Activated T-cell treated with anti-CD3 and anti-CD28 coated beads, Interleukin-2, amount 50 U/mL, for 24 hours (primary cell): ENCODE data around the gene TNFRSF9.
A peak's percentile ranks its signal among the peaks of the same experiment; 100 is the strongest.
"Not testable (repeated sequence)": the region's sequence is repeated elsewhere in the genome, so short reads cannot be mapped to it uniquely, and the experiment has no call there.

Experiments
- DNase-seq: peaks from one replicate; pipeline ENCODE4 v3.0.0-alpha.2; 2020
- H3K27ac Mint-ChIP-seq: 2 replicates; pipeline ENCODE4 v1.8.0; 2020; ENCODE audit warnings: mild to moderate bottlenecking, mixed read lengths
- H3K27me3 Mint-ChIP-seq: 2 replicates; pipeline ENCODE4 v1.8.0; 2020; ENCODE audit warnings: mixed read lengths
- H3K36me3 Mint-ChIP-seq: 2 replicates; pipeline ENCODE4 v1.8.0; 2020; ENCODE audit warnings: low read depth, mixed read lengths
- H3K4me1 Mint-ChIP-seq: 2 replicates; pipeline ENCODE4 v1.8.0; 2020; ENCODE audit warnings: low read depth, mixed read lengths
- H3K4me3 Mint-ChIP-seq: 2 replicates; pipeline ENCODE4 v1.8.0; 2020; ENCODE audit warnings: mild to moderate bottlenecking, moderate library complexity, mixed read lengths
- H3K9me3 Mint-ChIP-seq: 2 replicates; pipeline ENCODE4 v1.8.0; 2020; ENCODE audit warnings: mixed read lengths

The TNFRSF9 gene

DNA sequence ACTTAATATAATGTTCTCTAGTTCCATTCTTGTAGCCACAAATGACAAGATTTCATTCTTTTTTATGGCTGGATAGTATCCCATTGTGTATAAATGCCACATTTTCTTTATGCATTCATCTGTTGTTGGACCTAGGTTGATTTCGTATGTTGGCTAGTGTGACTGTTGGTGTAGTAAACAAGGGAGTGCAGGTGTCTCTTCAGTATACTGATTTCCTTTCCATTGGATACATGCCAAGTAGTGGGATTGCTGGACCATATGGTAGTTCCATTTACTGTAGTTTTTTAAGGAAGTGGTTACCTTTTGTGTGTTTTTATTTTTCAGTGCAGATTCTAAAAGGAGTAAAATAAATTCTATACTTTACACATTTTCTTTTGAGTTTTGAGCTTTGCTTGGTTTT lies 26.6 kb upstream of the TNFRSF9 start:
- peak overlapping the region; percentile 49 for H3K27ac Mint-ChIP-seq
- peaks cover 59% of the 10 kb centered on the region for H3K4me1 Mint-ChIP-seq
- H3K9me3 Mint-ChIP-seq = no peaks in the 10 kb centered on the region
- H3K4me3 Mint-ChIP-seq = peak overlapping the region; percentile 0
- H3K27me3 Mint-ChIP-seq = no peaks in the 10 kb centered on the region
- no peak for DNase-seq
- H3K36me3 Mint-ChIP-seq = peaks cover 93% of the 10 kb centered on the region

DNA sequence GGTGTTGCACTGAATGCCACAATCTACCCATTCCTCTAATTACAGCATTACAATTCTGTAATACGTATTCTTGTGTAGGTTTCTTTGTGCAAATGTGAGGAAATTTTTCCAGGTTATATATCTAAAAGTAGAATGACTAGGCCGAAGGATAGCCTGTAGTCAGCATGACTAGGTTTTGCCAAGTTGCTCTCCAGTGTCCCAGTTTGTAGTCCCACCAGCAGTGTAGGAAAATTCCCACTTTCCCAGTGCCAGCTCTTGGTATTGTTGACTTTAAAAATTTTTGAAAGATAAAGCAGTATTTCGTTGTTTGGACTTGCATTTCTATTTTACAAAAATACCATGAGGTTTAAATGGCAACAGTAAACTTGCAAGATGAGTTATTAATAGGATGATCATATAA lies 23.8 kb upstream of the TNFRSF9 start:
- Mint-ChIP-seq H3K9me3 (no peaks in the 10 kb centered on the region), H3K36me3 (peaks cover 86% of the 10 kb centered on the region), H3K27ac (peak overlapping the region; percentile 99), H3K27me3 (no peaks in the 10 kb centered on the region), H3K4me1 (peaks cover 67% of the 10 kb centered on the region), H3K4me3 (peak overlapping the region; percentile 99)
- DNase-seq = no peak

DNA sequence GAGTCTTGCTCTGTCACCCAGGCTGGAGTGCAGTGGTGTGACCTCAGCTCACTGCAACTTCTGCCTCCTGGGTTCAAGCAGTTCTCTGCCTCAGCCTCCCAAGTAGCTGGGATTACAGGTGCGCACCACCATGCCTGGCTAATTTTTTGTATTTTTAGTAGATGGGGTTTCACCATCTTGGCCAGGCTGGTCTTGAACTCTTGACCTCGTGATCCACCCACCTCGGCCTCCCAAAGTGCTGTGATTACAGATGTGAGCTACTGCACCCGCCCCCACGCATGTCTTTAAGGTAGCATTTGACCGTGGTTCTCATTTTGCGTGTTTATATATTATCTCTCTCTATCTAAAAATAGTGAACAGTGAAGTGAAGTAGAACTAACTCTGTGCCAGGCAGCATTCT lies 23.2 kb upstream of the TNFRSF9 start:
- peak overlapping the region; percentile 99 for H3K27ac Mint-ChIP-seq
- DNase-seq, H3K9me3 Mint-ChIP-seq, H3K27me3 Mint-ChIP-seq: not testable (repeated sequence)
- H3K4me3 Mint-ChIP-seq = peak overlapping the region; percentile 99
- peaks cover 67% of the 10 kb centered on the region for H3K4me1 Mint-ChIP-seq
- H3K36me3 Mint-ChIP-seq = peaks cover 80% of the 10 kb centered on the region

DNA sequence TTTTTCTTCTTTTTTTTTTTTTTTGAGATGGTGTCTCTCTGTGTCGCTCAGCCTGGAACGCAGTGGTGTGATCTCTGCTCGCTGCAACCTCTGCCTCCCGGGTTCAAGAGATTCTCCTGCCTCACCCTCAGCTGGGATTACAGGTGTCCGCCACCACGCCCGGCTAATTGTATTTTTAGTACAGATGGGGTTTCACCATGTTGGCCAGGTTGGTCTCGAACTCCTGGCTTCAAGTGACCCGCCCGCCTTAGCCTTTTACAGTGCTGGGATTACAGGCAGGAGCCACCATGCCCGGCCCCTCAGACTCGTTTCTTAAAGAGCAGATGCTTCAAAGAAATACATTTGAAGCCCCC lies 22.7 kb upstream of the TNFRSF9 start:
- H3K27me3 Mint-ChIP-seq, DNase-seq, H3K9me3 Mint-ChIP-seq: not testable (repeated sequence)
- Mint-ChIP-seq H3K36me3 (peaks cover 75% of the 10 kb centered on the region), H3K4me1 (peaks cover 66% of the 10 kb centered on the region), H3K27ac (peak overlapping the region; percentile 99), H3K4me3 (peak overlapping the region; percentile 99)

DNA sequence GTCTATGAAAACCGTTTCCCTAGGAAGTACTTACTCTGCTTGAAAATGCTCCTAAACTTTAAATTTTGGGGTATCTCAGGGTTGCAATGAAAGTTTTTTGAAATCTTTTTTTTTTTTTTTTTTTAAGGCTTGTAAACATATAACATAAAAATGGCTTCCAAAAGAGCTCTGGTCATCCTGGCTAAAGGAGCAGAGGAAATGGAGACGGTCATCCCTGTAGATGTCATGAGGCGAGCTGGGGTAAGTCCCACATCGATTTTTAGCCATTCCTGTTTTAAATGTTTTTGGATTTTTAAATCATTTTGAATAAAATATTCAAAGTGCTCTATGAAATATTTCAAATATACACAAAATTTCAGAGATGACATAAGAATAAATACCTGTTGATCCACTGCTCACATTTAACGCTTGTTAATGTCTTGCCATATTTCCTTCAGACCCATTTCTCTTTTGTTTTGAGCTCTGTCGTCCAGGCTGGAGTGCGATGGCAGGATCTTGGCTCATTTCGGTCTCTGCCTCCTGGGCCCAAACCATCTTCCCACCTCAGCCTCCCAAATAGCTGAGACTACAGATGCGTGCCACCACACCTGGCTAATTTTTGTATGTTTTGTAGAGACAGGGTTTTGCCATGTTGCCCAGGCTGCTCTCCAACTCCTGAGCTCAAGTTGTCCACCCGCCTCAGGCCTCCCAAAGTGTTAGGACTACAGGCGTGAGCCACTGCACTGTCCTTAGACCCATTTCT lies 22.2 kb upstream of the TNFRSF9 start:
- no peaks in the 10 kb centered on the region for H3K27me3 Mint-ChIP-seq
- peak overlapping the region; percentile 99 for H3K27ac Mint-ChIP-seq
- H3K4me3 Mint-ChIP-seq = peak overlapping the region; percentile 99
- peaks cover 72% of the 10 kb centered on the region for H3K36me3 Mint-ChIP-seq
- H3K9me3 Mint-ChIP-seq = no peaks in the 10 kb centered on the region
- H3K4me1 Mint-ChIP-seq = peaks cover 66% of the 10 kb centered on the region
- DNase-seq = no peak

DNA sequence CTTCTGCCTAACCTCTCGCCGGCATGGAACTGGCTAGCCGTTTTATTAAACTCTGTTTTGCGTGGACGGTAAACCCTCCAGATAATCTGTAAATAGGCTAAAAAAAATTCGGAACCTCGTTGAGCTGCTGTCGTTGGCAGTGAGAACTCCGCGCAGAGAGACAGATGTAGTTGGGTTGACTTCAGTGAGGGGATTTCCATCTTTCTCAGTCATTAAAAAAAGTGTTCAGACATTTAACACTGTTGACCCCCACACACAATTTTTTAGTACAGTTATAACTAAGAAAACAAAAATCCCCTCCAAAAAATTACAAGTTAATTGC lies 21.3 kb upstream of the TNFRSF9 start:
- Mint-ChIP-seq H3K4me3 (peak overlapping the region; percentile 99), H3K4me1 (peaks cover 63% of the 10 kb centered on the region), H3K27ac (peak overlapping the region; percentile 99), H3K9me3 (no peaks in the 10 kb centered on the region), H3K36me3 (peaks cover 64% of the 10 kb centered on the region), H3K27me3 (no peaks in the 10 kb centered on the region)
- DNase-seq = no peak

DNA sequence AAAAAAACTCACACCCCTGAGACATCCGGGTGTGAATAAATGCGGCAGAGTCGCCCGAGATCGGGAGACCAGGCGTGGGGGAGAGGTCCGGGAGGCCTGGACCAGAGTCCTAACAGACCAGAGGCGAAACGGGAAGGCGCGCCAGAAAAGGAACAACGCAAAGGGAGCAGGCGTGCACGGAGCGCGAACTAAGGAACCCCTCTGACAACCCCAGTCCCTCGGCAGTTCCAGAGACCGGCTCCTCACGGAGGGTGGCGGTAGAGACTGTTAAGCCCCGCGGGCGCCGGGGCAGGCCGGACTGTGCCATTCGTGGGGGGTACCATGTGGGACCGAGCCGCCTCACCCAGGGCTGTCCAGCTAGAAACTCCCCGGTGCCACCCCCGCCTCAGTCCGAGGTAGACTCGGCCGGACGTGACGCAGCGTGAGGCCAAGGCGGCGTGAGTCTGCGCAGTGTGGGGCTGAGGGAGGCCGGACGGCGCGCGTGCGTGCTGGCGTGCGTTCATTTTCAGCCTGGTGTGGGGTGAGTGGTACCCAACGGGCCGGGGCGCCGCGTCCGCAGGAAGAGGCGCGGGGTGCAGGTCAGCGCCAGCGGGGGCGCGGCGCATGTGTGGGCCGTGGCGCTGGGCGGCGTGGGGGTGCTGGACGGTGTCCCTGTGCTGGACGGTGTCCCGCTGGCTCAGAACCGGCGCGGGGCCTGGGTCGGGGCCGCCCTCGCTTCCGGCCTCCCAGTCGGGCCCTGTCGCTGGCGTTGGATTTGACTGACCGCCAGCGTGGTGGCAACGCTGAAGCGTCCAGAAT lies 20.8 kb upstream of the TNFRSF9 start, which contains the start of gene PARK7:
Gene PARK7 (plus strand): TSS at position 496 of the 798 bp plus-strand sequence. CDS start 1,075 bp downstream, outside the sequence.
- Mint-ChIP-seq H3K4me1 (peaks cover 62% of the 10 kb centered on the region), H3K27ac (peak within 1 kb of the TSS; percentile 99), H3K27me3 (no peaks in the 10 kb centered on the region), H3K4me3 (peak within 1 kb of the TSS; percentile 99), H3K9me3 (no peaks in the 10 kb centered on the region), H3K36me3 (peaks cover 58% of the 10 kb centered on the region)
- peak; percentile 100 for DNase-seq

DNA sequence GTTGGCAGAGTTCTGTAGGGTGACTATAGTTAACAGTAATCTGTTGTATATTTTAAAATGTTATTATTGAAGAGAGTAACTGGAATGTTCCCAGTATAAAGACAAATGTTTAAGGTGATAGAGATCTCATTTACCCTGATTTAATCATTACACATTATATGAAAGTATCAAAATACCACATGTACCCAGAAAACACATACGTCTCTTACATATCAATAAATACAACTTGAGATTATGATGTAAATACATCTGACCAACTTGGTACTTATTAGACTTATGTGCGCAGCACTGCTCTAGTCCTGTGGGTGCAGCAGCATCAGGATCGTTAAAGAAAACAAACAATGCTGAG lies 20.2 kb upstream of the TNFRSF9 start:
- Mint-ChIP-seq H3K36me3 (peaks cover 53% of the 10 kb centered on the region), H3K4me1 (peaks cover 63% of the 10 kb centered on the region), H3K27ac (peak overlapping the region; percentile 99), H3K4me3 (peak overlapping the region; percentile 99), H3K27me3 (no peaks in the 10 kb centered on the region), H3K9me3 (no peaks in the 10 kb centered on the region)
- DNase-seq = no peak

DNA sequence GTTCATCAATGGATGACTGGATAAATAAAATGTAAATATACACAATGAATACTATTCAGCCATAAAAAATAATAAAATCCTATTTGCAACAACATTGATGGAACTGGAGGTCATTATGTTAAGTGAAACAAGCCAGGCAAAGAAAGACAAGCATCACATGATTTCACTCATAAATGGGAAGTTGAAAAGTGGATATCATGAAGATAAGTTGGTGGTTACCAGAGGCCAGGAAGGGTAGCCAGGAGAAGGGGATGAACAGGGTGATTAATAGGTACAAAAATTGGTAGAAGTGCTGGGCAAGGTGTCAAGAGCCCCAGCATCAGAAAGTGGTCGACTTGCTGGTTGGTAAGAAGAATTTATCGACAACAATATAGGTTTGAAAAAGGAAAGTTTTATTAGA lies 19.5 kb upstream of the TNFRSF9 start:
- DNase-seq = no peak
- Mint-ChIP-seq H3K4me1 (peaks cover 63% of the 10 kb centered on the region), H3K4me3 (peak overlapping the region; percentile 99), H3K36me3 (peaks cover 46% of the 10 kb centered on the region), H3K9me3 (no peaks in the 10 kb centered on the region), H3K27ac (peak overlapping the region; percentile 99), H3K27me3 (no peaks in the 10 kb centered on the region)

DNA sequence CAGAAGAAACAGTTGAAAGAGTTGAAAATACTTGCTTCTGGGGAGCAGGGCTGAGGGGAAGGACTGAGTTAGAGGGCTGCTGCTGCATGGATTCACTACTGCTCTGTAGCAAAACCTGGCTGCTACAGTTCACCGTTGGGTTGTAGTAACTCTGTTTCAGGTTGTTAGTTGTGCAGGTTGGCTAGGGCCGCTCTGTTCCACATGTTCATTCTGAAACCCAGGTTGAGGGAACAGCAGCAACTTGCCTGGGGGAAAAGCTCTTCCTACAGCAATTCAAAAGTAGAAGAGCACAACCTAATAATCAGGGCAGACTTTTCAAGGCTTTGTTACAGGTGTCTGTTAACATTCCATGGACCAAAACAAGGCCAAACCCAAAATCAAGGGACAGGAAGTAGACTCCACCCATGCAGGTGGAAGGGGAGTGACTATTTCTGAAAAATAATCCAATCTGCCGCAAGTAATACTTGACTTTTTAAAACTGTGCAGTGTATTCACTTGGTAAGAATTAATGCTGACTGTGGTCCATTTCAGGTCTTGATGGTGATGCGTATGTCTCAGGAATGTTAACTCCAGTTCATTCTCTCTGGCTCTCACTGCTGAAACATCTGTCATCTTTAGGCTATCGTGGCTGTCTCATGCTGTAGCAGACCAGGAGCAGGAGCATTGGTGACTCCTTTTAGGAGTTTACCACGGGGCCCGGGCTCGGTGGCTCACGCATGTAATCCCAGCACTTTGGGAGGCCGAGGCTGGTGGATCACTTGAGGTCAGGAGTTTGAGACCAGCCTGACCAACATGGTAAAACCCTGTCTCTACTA lies 15.8 kb upstream of the TNFRSF9 start:
- H3K27ac Mint-ChIP-seq = peak overlapping the region; percentile 77
- H3K36me3 Mint-ChIP-seq = peaks cover 18% of the 10 kb centered on the region
- no peaks in the 10 kb centered on the region for H3K9me3 Mint-ChIP-seq
- no peak for DNase-seq
- H3K27me3 Mint-ChIP-seq = no peaks in the 10 kb centered on the region
- H3K4me1 Mint-ChIP-seq = peaks cover 53% of the 10 kb centered on the region
- peak overlapping the region; percentile 28 for H3K4me3 Mint-ChIP-seq

DNA sequence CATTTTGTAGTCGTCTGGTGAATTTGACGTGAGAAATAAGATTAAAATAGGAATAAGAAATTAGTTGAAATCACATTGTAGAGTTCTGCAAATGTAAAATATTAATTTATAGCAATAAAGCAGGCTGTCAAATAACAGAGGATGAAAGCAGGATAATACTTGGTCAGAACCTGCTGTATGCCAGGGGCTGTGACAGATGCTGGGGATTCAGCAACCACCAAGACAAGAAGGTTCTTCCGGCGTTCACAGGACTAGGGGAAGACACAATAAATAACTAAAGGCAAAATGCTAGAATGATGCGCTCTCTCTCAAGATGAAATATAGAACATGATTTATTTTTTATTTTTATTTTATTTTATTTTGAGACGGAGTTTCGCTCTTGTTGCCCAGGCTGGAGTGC lies 14.0 kb upstream of the TNFRSF9 start:
- Mint-ChIP-seq H3K4me3 (peak overlapping the region; percentile 87), H3K36me3 (peaks cover 8% of the 10 kb centered on the region), H3K4me1 (peaks cover 56% of the 10 kb centered on the region), H3K27ac (peak overlapping the region; percentile 98), H3K27me3 (no peaks in the 10 kb centered on the region), H3K9me3 (no peaks in the 10 kb centered on the region)
- DNase-seq = no peak

DNA sequence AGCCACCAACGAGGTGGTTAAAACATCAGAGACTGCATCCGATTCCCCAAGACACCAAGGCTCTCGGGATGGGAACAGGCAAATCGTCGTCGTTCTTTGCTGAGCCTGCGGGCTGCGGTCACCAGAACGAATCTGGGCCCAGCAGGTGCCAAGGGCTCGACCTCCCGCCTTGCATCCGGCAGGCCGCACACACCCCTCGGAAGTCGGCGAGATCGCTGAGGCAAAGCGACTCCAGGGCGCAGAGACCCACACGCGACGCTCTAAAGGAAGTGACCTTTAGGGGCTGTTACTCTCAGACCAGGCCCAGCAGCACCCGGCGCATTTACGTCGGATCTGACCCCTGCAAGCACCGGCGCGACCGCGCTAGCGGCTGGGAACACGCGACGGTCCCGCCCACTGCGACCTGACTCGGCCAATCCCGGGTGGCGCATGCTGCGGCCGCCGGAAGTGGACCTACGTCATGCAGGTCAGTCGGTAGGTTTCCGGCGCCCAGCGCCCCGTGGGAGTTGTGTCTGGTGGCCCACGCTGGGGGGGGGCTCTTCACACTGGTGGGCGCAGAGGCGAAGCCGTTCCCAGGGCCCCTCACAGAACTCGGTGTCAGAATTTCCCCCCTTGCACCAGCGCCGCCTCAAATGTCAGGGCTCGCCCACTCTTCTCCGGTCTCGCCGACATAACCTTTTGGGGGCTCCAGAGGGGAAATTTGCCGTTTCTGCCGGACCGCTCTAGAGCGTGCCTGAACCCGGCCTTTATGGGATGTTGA lies 13.4 kb upstream of the TNFRSF9 start:
- Mint-ChIP-seq H3K4me1 (peaks cover 57% of the 10 kb centered on the region), H3K36me3 (peaks cover 8% of the 10 kb centered on the region), H3K27me3 (no peaks in the 10 kb centered on the region), H3K4me3 (peak overlapping the region; percentile 87), H3K9me3 (no peaks in the 10 kb centered on the region), H3K27ac (peak overlapping the region; percentile 98)
- peak; percentile 91 for DNase-seq

DNA sequence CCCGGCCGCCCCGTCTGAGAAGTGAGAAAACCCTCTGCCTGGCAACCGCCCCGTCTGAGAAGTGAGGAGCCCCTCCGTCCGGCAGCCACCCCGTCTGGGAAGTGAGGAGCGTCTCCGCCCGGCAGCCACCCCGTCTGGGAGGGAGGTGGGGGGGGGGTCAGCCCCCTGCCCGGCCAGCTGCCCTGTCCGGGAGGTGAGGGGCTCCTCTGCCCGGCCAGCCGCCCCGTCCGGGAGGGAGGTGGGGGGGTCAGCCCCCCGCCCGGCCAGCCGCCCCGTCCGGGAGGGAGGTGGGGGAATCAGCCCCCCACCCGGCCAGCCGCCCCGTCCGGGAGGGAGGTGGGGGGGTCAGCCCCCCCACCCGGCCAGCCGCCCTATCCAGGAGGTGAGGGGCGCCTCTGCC lies 12.2 kb upstream of the TNFRSF9 start:
- not testable (repeated sequence) for H3K27me3 Mint-ChIP-seq, H3K36me3 Mint-ChIP-seq, H3K4me3 Mint-ChIP-seq, H3K9me3 Mint-ChIP-seq, H3K27ac Mint-ChIP-seq, DNase-seq
- H3K4me1 Mint-ChIP-seq = peaks cover 69% of the 10 kb centered on the region

DNA sequence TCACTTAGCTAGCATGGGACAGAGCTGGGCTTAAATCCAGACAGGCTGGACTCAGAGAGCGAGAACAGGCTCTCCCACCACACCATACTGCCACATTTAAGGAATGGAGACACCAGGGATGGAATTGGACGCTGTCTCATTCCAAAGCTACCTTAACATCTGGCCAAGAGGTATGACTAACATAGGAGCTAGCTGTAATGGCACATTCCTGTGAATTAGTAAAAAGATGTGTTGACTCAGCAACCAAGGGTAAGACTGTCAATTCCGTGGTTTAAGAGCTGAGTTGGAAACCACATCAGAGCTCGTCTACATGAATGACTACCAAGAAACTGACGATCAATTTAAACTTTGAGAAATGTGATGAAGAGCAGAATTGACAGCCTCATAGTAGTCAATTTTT lies 8.3 kb upstream of the TNFRSF9 start:
- peak; percentile 55 for DNase-seq
- Mint-ChIP-seq H3K9me3 (no peaks in the 10 kb centered on the region), H3K4me3 (peak overlapping the region; percentile 10), H3K4me1 (peaks cover 50% of the 10 kb centered on the region), H3K27ac (peak overlapping the region; percentile 94), H3K36me3 (peaks cover 6% of the 10 kb centered on the region), H3K27me3 (no peaks in the 10 kb centered on the region)
